ENCODE results near the gene CRABP1.

The CRABP1 gene

DNA sequence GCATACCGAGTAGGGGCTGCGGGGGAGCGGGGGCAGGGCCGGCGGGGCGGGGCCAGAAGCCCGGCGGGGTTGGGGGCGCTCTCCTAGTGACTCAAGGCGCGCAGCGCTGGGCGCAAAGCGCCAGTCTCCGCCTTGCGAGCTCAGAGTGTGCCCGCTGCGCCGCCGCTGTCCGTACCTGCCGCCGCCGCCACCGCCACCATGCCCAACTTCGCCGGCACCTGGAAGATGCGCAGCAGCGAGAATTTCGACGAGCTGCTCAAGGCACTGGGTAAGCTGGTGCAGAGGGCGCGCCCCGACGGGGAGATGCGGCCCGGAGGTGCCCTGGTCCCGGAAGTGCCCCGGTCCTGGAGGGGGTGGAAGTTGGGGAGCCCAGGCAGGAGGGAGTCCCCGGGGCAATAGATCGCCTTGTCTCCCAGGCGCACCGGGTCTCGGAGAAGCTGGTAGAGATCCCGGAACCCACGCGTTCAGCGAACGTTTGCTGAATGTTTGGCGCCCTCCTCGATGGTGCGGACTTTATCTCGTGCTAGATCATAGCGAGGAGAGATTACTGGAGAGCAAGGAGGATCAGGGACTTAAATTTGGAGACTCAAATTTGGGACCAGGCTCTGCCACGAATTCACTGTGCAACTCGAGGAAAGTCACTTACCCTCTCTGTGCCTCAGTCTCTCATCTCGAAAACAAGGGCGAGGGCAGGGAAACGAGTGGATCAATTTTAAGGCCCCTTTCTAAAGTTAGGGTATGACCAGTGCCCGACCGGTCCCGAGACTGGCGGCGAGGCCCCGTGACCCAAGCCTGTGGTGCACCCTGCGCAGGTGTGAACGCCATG lies at the start of gene CRABP1:
Gene CRABP1 (plus strand): TSS at position 123 of the 826 bp plus-strand sequence. CDS start 76 bp downstream, at position 199.
- no peak within 1 kb of the TSS for H3K4me3 ChIP-seq

DNA sequence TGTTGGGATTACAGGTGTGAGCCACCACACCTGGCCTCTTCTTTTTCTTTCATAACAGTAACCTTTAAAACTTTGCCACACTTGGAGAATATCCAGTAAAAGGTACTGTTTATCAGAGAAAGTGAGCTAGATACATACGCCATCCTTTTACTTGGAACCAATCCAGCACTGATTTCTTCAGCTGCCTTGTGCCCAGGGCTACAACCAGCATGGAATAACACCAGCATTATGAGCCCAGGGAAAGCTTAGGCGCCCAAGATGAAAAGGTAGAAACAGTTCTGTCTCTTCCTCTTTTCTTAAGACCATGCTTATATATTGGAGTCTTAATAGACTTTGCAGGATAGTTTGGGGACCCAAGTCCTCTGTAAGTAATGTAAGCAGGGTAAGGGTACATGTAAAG lies 49.1 kb upstream of the CRABP1 start:
- H4K20me1 ChIP-seq, result peaks cover 0 to 22% (median 0%) of the 10 kb centered on the region in 11 experiments; a peak in 5 of 22 replicates
- H3K4me3 ChIP-seq, result no peak overlapping the region
- H3K4me1 ChIP-seq, result peaks cover 0 to 15% (median 2%) of the 10 kb centered on the region in 10 experiments; a peak in 6 of 20 replicates
- H3K9me3 ChIP-seq (replicated peaks in 1 of 11), result no peaks in the 10 kb centered on the region
- no peak for TF ChIP-seq Cebpa-rat (IDR thresholded peaks at IDR 0.05)
- peaks cover 75 to 97% (median 93%) of the 10 kb centered on the region in 11 experiments for H3K36me3 ChIP-seq
- no peak overlapping the region for H3K9ac ChIP-seq
- 0 out of 22 replicates have a peak overlapping the region, but pooled peaks of 1 of the 11 experiments have one; percentile 16 for H3K4me2 ChIP-seq
- H3K27ac ChIP-seq, result no peak overlapping the region
- H3K27me3 ChIP-seq, result no peaks in the 10 kb centered on the region

More for the DNA sequence above, at the start of gene CRABP1:
- H3K27ac ChIP-seq, result no peak within 1 kb of the TSS
- no peak for TF ChIP-seq Cebpa-rat (IDR thresholded peaks at IDR 0.05)
- H3K36me3 ChIP-seq, result no peaks in the 10 kb centered on the region
- peak within 1 kb of the TSS in 8 of 11 experiments; percentile 29 to 60 (median 49); a peak in 14 of 22 replicates for H3K4me2 ChIP-seq
- peaks cover 0 to 10% (median 7%) of the 10 kb centered on the region in 10 experiments; a peak in 11 of 20 replicates for H3K4me1 ChIP-seq
- no peak within 1 kb of the TSS for H3K9ac ChIP-seq
- no peaks in the 10 kb centered on the region; a peak in 3 of 22 replicates for H4K20me1 ChIP-seq
- H3K27me3 ChIP-seq, result peaks cover 34 to 51% (median 42%) of the 10 kb centered on the region in 11 experiments
- H3K9me3 ChIP-seq (replicated peaks in 1 of 11), result no peaks in the 10 kb centered on the region

DNA sequence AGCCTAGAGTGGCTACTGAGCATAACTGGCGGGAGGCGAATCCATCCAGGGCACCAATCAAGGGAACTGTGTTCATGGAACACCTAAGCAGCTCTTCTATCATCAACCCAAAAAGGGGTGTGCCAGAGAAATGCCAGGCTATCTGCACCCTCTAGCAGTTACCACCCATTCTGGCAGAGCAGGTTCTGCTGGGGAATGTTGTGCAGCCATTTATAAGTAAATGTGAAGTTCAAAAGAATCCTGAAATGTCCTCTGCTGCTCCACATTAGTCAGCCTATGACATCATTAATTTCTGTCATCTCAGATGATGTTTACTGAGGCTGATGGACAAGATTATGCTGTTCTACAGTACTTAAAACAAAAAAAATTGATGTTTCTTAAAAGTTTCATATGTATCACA lies 48.5 kb upstream of the CRABP1 start:
- Histone ChIP-seq H4K20me1 (peaks cover 0 to 22% (median 0%) of the 10 kb centered on the region in 11 experiments; a peak in 3 of 22 replicates), H3K4me1 (peaks cover 0 to 15% (median 2%) of the 10 kb centered on the region in 10 experiments; a peak in 6 of 20 replicates), H3K4me3 (no peak overlapping the region), H3K27ac (no peak overlapping the region), H3K36me3 (peaks cover 68 to 91% (median 87%) of the 10 kb centered on the region in 11 experiments), H3K9me3 (replicated peaks in 1 of 11) (no peaks in the 10 kb centered on the region), H3K9ac (no peak overlapping the region), H3K27me3 (no peaks in the 10 kb centered on the region), H3K4me2 (no peak overlapping the region)
- TF ChIP-seq Cebpa-rat (IDR thresholded peaks at IDR 0.05), result no peak

DNA sequence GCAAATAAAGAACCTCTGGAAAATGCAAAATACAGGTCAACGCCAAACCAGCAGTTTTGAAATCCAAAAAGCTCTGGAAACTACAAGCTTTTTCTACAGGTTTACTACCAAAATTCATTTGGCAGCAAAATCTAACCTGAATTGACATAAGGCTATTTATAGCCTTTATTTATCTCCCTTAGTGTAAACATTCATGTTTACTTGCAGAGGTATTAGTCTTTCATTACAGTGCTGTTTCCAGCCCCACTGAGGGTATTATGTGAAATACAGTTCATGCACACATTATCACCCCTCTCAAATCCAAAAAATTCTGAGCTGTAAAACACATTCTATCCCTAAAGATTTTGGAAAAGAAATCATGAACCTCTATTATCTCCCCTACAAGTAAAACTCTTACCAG lies 47.9 kb upstream of the CRABP1 start:
- no peak overlapping the region for H3K27ac ChIP-seq
- no peak overlapping the region for H3K4me2 ChIP-seq
- H3K4me1 ChIP-seq, result peaks cover 0 to 15% (median 2%) of the 10 kb centered on the region in 10 experiments; a peak in 6 of 20 replicates
- TF ChIP-seq Cebpa-rat (IDR thresholded peaks at IDR 0.05), result no peak
- no peaks in the 10 kb centered on the region for H3K9me3 ChIP-seq (replicated peaks in 1 of 11)
- H3K36me3 ChIP-seq, result peaks cover 63 to 85% (median 82%) of the 10 kb centered on the region in 11 experiments
- H4K20me1 ChIP-seq, result peaks cover 0 to 22% (median 0%) of the 10 kb centered on the region in 11 experiments; a peak in 3 of 22 replicates
- no peak overlapping the region for H3K9ac ChIP-seq
- H3K4me3 ChIP-seq, result no peak overlapping the region
- H3K27me3 ChIP-seq, result no peaks in the 10 kb centered on the region

DNA sequence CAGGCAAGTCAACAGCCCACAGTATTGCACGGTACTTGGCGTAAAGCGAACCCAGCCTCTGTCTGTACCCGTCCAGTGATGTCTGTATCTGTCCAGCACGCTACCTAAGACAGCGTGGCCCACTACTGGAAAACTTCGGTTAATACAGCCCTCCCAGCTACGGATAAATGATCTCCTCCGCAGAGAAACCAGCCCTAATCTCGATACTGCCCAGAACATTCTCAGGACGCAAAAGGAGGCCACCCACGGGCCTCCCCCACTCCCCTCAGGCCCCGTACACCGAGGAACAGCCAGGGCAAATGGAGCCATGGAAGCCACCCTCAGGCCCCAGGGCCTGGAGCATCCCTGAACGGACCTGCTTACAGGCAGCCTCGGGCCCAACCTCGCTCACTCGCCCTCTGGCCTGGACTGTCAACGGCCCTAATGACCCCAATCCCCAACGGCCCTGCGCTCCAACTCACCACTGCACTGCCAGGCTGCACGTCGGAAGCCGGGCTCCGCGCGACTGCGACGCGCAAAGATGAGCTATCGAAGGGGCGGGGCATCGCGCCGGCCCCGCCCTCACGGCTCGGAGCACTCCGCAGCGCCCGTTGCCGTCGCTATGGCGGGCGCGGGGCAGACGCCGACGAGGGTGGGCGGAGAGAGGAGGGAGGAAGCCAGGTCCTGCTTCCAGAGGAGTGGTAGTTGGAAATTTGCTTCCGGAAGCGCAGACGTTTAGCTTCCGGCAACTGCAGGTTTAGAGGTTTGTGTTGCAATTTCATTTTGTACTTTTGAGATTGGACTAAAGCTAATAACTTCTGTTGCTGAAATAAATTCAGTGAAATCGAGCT lies 40.8 kb upstream of the CRABP1 start, which contains the start of gene SKIC8:
Gene SKIC8 (minus strand): TSS at position 509 of the 830 bp plus-strand sequence. CDS start 3,923 bp downstream, outside the sequence.
- Histone ChIP-seq H3K36me3 (peaks cover 5 to 15% (median 14%) of the 10 kb centered on the region in 11 experiments; a peak in 21 of 22 replicates), H3K4me2 (peak within 1 kb of the TSS; percentile 84 to 98 (median 92)), H3K27me3 (no peaks in the 10 kb centered on the region), H3K9ac (peak within 1 kb of the TSS; percentile 82 to 93 (median 89)), H3K4me1 (peaks cover 13 to 35% (median 25%) of the 10 kb centered on the region in 10 experiments), H4K20me1 (peaks cover 0 to 14% (median 0%) of the 10 kb centered on the region in 11 experiments; a peak in 2 of 22 replicates), H3K4me3 (peak within 1 kb of the TSS; percentile 77 to 99 (median 92)), H3K9me3 (replicated peaks in 1 of 11) (0 out of 22 replicates have a peak, but pooled peaks cover 0 to 5% (median 0%) of the 10 kb centered on the region in 11 experiments), H3K27ac (peak within 1 kb of the TSS; percentile 64 to 88 (median 80))
- peak in 4 of 11 experiments; percentile 19 to 31 (median 28); a peak in 3 of 22 replicates for TF ChIP-seq Cebpa-rat (IDR thresholded peaks at IDR 0.05)

DNA sequence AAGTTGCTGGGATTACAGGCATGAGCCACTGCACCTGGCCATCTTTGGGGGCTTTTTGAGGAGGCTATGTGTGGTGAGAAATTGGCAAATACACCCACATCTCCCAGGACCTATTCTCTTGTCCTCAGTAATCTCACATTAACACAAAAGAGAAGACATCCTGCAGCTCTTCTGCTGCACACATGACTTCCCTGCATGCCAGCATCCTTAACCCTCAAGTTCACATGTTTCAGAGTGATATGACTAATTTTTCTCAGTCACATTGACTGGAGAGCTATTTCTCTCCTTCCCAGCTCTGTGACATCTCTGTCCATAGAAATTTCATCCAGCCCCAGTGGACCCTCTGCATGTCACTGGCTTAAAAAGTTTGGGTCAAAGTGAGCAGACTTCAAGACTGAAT lies 38.8 kb upstream of the CRABP1 start:
- no peak for TF ChIP-seq Cebpa-rat (IDR thresholded peaks at IDR 0.05)
- H3K9ac ChIP-seq, result no peak overlapping the region
- peak overlapping the region in 4 of 11 experiments; percentile 1 to 31 (median 11); a peak in 4 of 22 replicates for H3K27ac ChIP-seq
- H3K9me3 ChIP-seq (replicated peaks in 1 of 11), result 0 out of 22 replicates have a peak, but pooled peaks cover 0 to 7% (median 0%) of the 10 kb centered on the region in 11 experiments
- H4K20me1 ChIP-seq, result peaks cover 0 to 7% (median 0%) of the 10 kb centered on the region in 11 experiments; a peak in 2 of 22 replicates
- H3K4me1 ChIP-seq, result peaks cover 13 to 35% (median 25%) of the 10 kb centered on the region in 10 experiments
- peak overlapping the region in 2 of 11 experiments; percentile 5 to 18; a peak in 2 of 22 replicates for H3K4me2 ChIP-seq
- no peak overlapping the region for H3K4me3 ChIP-seq
- no peaks in the 10 kb centered on the region for H3K27me3 ChIP-seq
- H3K36me3 ChIP-seq, result no peaks in the 10 kb centered on the region

DNA sequence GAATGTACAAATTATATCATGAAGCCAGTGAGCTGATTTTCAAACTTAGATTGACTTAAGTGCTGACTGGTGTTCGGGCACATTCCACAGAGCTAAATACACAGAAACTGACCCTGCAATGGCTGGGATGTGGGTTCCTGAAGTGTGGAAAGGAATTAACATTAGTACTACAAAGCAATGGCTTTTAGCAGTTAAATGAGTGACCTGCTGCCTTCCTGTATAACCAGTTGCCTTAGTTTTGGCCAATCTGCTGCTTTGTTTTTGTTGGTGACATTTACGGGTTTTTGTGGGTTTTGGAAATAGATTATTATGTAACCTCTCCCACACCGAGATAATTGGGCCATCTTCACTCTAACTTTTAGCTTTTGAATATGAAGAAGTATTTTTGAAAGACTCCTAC lies 38.3 kb upstream of the CRABP1 start:
- H3K4me3 ChIP-seq, result no peak overlapping the region
- H3K4me1 ChIP-seq, result peaks cover 13 to 35% (median 25%) of the 10 kb centered on the region in 10 experiments
- H3K36me3 ChIP-seq, result no peaks in the 10 kb centered on the region
- H3K9me3 ChIP-seq (replicated peaks in 1 of 11), result 0 out of 22 replicates have a peak, but pooled peaks cover 0 to 7% (median 0%) of the 10 kb centered on the region in 11 experiments
- H3K9ac ChIP-seq, result peak overlapping the region in 1 of 11 experiments; percentile 42; a peak in 1 of 22 replicates
- H3K4me2 ChIP-seq, result peak overlapping the region in 6 of 11 experiments; percentile 1 to 27 (median 12); a peak in 6 of 22 replicates
- H4K20me1 ChIP-seq, result peaks cover 0 to 7% (median 0%) of the 10 kb centered on the region in 11 experiments; a peak in 2 of 22 replicates
- no peak for TF ChIP-seq Cebpa-rat (IDR thresholded peaks at IDR 0.05)
- peak overlapping the region in 4 of 11 experiments; percentile 1 to 31 (median 11); a peak in 4 of 22 replicates for H3K27ac ChIP-seq
- no peaks in the 10 kb centered on the region for H3K27me3 ChIP-seq

Measured in BLaER1 treated with 17β-estradiol and CSF1 and Interleukin-3, amounts not matched to agents 10 nM and 100 nM (cell line).